HepG2 (cell line): ENCODE results near the gene MTTP. TPM values are rescaled to one million over a fixed set of nuclear protein-coding genes. Genes with fewer than 3 reads are reported as not detected.

ENCODE experiments used
- ATAC-seq: fragments of 200-7000 bp; cut with Tn5 transposase; 3 replicates; pipeline ENCODE4 v1.9.1; 2020; ENCODE audit warnings: mild to moderate bottlenecking, moderate library complexity
- BruUV-seq: library from RNA; stranded (reverse); fragments of 400-500 nt; replicated peaks from 2 replicates; lab custom pipeline; 2021; lab: Mats Ljungman, UMichigan
- CTCF ChIA-PET: fragments of 300-600 bp; formaldehyde crosslinking; extraction: SDS; loops from one replicate; lab custom pipeline; 2021; ENCODE audit warnings: low total read pairs, inconsistent platforms, low intra/inter-chr PET ratio; lab: Yijun Ruan, JAX
- POLR2A ChIA-PET: fragments of 350-600 bp; sonication (Branson Sonifier 250); formaldehyde crosslinking; loops from one replicate; lab custom pipeline; 2020; ENCODE audit warnings: antibody characterized with exemption, inconsistent platforms; lab: Yijun Ruan, JAX
- DNase-seq: peaks from one replicate; pipeline ENCODE4 v3.0.0-alpha.2; 2015; ENCODE audit warnings: low spot score
- FAIRE-seq: peaks from 3 replicates; lab custom pipeline; 2011; peaks lifted over from hg19 to GRCh38; lab: Jason Lieb, UNC
- H2AFZ ChIP-seq: one replicate; pipeline ENCODE4 v1.6.1; 2011; ENCODE audit warnings: low read length, inconsistent platforms
- H3K27ac ChIP-seq: fragments of 300-600 bp; 3 replicates; pipeline ENCODE4 v1.8.0; 2011; ENCODE audit warnings: mixed run types, mild to moderate bottlenecking, mixed read lengths, low read length, inconsistent platforms; ENCODE audit not compliant: insufficient read depth; ENCODE audit errors: extremely low read length
- H3K27me3 ChIP-seq, 2 experiments: fragments of 200-600 bp in 1 of 2; 2 replicates in 1 of 2; 3 replicates in 1 of 2; pipeline versions ENCODE4 v1.6.0 to v1.8.0; 2011; ENCODE audit warnings: low read length in 2 of 2, mild to moderate bottlenecking in 2 of 2, moderate library complexity in 2 of 2, inconsistent platforms in 1 of 2; ENCODE audit not compliant: insufficient read depth in 2 of 2, control insufficient read depth in 1 of 2
- H3K36me3 ChIP-seq, 2 experiments: fragments of 200-600 bp in 1 of 2; replicated peaks in 1 of 2; 2 replicates in 1 of 2; 3 replicates in 1 of 2; pipeline versions ENCODE4 v1.5.1 to v1.8.0; 2011; ENCODE audit warnings: low read length in 2 of 2, inconsistent platforms in 1 of 2; ENCODE audit not compliant: insufficient read depth in 2 of 2, control insufficient read depth in 1 of 2
- H3K4me1 ChIP-seq: 2 replicates; pipeline ENCODE4 v1.5.1; 2012; ENCODE audit warnings: low read length, inconsistent platforms; ENCODE audit not compliant: insufficient read depth
- H3K4me2 ChIP-seq: 2 replicates; pipeline ENCODE4 v1.6.0; 2011; ENCODE audit warnings: low read depth, low read length, inconsistent platforms
- H3K4me3 ChIP-seq, 3 experiments: fragments of 200-600 bp in 1 of 3; sonication (generic), shearing (Covaris generic) in 1 of 3; replicated peaks in 1 of 3; 2 replicates each; pipeline ENCODE4 v1.5.1; 2011 to 2016; ENCODE audit warnings: low read length in 3 of 3, inconsistent platforms in 2 of 3, low read depth in 2 of 3, mild to moderate bottlenecking in 2 of 3, control low read depth in 1 of 3, mixed read lengths in 1 of 3; ENCODE audit not compliant: insufficient read depth in 1 of 3
- H3K79me2 ChIP-seq: one replicate; pipeline ENCODE4 v1.6.1; 2011; ENCODE audit warnings: low read length, inconsistent platforms; ENCODE audit not compliant: insufficient read depth
- H3K9ac ChIP-seq: 2 replicates; pipeline ENCODE4 v1.6.0; 2011; ENCODE audit warnings: mild to moderate bottlenecking, low read depth, low read length, inconsistent platforms; ENCODE audit not compliant: insufficient read depth
- H3K9me3 ChIP-seq: 2 replicates; pipeline ENCODE4 v1.5.1; 2012; ENCODE audit warnings: mild to moderate bottlenecking, low read length
- H4K20me1 ChIP-seq: 2 replicates; pipeline ENCODE4 v1.6.0; 2011; ENCODE audit warnings: inconsistent platforms, mild to moderate bottlenecking, low read length, moderate library complexity; ENCODE audit not compliant: insufficient read depth
- AGO2 ChIP-seq: fragments of 200-400 bp; formaldehyde crosslinking; optimal IDR thresholded peaks from 2 replicates; pipeline ENCODE3; 2017; ENCODE audit warnings: mild to moderate bottlenecking, low read depth, low read length, moderate library complexity
- CENPX ChIP-seq: sonication (generic); formaldehyde crosslinking; IDR thresholded peaks from 2 replicates; pipeline ENCODE4 v1.9.0; 2021; ENCODE audit warnings: mild to moderate bottlenecking, missing genetic modification reagents, moderate library complexity
- DNMT1 ChIP-seq: sonication (generic); formaldehyde crosslinking; IDR thresholded peaks from 2 replicates; pipeline ENCODE4 v1.5.1; 2020; ENCODE audit warnings: mild to moderate bottlenecking, missing genetic modification reagents
- MAX ChIP-seq: IDR thresholded peaks from 2 replicates; pipeline ENCODE4 v1.6.1; 2012; ENCODE audit warnings: inconsistent platforms
- ONECUT2 ChIP-seq: sonication (generic); formaldehyde crosslinking; IDR thresholded peaks from 2 replicates; pipeline ENCODE4 v1.4.0; 2020; ENCODE audit warnings: missing genetic modification reagents
- SAFB2 ChIP-seq: sonication (generic); formaldehyde crosslinking; IDR thresholded peaks from 2 replicates; pipeline ENCODE4 v1.5.1; 2020; ENCODE audit warnings: missing genetic modification reagents, low read depth, mild to moderate bottlenecking, borderline replicate concordance
- TBL1XR1 ChIP-seq: fragments of 150-350 bp; IDR thresholded peaks from 2 replicates; pipeline ENCODE4 v1.6.1; 2014; ENCODE audit warnings: borderline replicate concordance, low read length; ENCODE audit not compliant: partially characterized antibody
- ZBTB7B ChIP-seq: sonication (generic); formaldehyde crosslinking; IDR thresholded peaks from 2 replicates; pipeline ENCODE4 v1.4.0; 2020; ENCODE audit warnings: missing genetic modification reagents
- ZEB1 ChIP-seq: IDR thresholded peaks from 2 replicates; pipeline ENCODE4 v1.6.1; 2012; ENCODE audit warnings: mild to moderate bottlenecking, low read depth, inconsistent platforms; ENCODE audit not compliant: insufficient replicate concordance
- ZNF296 ChIP-seq: sonication (generic); formaldehyde crosslinking; conservative IDR thresholded peaks from 2 replicates; pipeline ENCODE4 v1.5.0; 2020; ENCODE audit warnings: mild to moderate bottlenecking, missing genetic modification reagents
- ZNF30 ChIP-seq: sonication (generic); formaldehyde crosslinking; IDR thresholded peaks from 2 replicates; pipeline ENCODE4 v1.5.0; 2020; ENCODE audit warnings: mild to moderate bottlenecking, missing genetic modification reagents
- ZNF503 ChIP-seq: sonication (generic); formaldehyde crosslinking; IDR thresholded peaks from 2 replicates; pipeline ENCODE4 v1.4.0; 2020; ENCODE audit warnings: missing genetic modification reagents
- ZNF639 ChIP-seq: conservative IDR thresholded peaks from 2 replicates; pipeline ENCODE4 v1.6.1; 2018; ENCODE audit warnings: missing genetic modification reagents
- ZNF75D ChIP-seq: sonication (generic); formaldehyde crosslinking; IDR thresholded peaks from 2 replicates; pipeline ENCODE4 v1.8.1; 2023; ENCODE audit warnings: missing genetic modification reagents, mild to moderate bottlenecking, borderline replicate concordance
- ZNF891 ChIP-seq: sonication (generic); formaldehyde crosslinking; IDR thresholded peaks from 2 replicates; pipeline ENCODE4 v1.5.0; 2020; ENCODE audit warnings: mild to moderate bottlenecking, missing genetic modification reagents
- ZZZ3 ChIP-seq: sonication (generic); formaldehyde crosslinking; IDR thresholded peaks from 2 replicates; pipeline ENCODE4 v1.4.0; 2020; ENCODE audit warnings: missing genetic modification reagents, mild to moderate bottlenecking, borderline replicate concordance
- WGBS: methylation state at CpG from one replicate; pipeline ENCODE4 v1.1.6; 2017; ENCODE audit warnings: low lambda C conversion rate; 5-methylcytosine and 5-hydroxymethylcytosine counted together
- in situ Hi-C: cut with HindIII; loops from 2 replicates; pipeline ENCODE4 v1.10.0; 2017; ENCODE audit warnings: low pct_unique_long_range_greater_than_20kb; ENCODE audit not compliant: extremely low pct_ligation_motif_present
- intact Hi-C: fragments of 100-400 bp; cut with micrococcal nuclease; formaldehyde crosslinking; loops from one replicate; pipeline ENCODE4 v1.10.0; 2022; ENCODE audit not compliant: unreplicated experiment
- polyA plus RNA-seq, 8 experiments: library from polyadenylated mRNA; depleted of rRNA in 3 of 8; stranded (reverse) in 7 of 8; unstranded in 1 of 8; fragments of >200 nt; fragmentation: Illumina TruSeq in 4 of 8; extraction: Trizol in 4 of 8; gene quantifications; 2 replicates each; pipeline versions ENCODE4 v1.2.1 to v1.2.3, GENCODE V29; 2011 to 2016; ENCODE audit warnings: low read depth in 4 of 8, missing spikeins in 1 of 8, mixed read lengths in 1 of 8; ENCODE audit not compliant: insufficient read depth in 1 of 8
- total RNA-seq, 5 experiments: library from RNA; depleted of rRNA; stranded (reverse); fragments of >200 nt; fragmentation: Illumina TruSeq; extraction: Trizol; gene quantifications; 2 replicates each; pipeline ENCODE4 v1.2.3, GENCODE V29; 2016; ENCODE audit warnings: low read depth in 1 of 5
- TF ChIP-seq, protein P1 (sequence below): sonication (generic); formaldehyde crosslinking; IDR thresholded peaks from 2 replicates; pipeline ENCODE4 v1.4.0; 2020; ENCODE audit warnings: mild to moderate bottlenecking, missing genetic modification reagents

MTTP gene
- total and polyA plus RNA-seq, 2 of the 13 experiments (the other 11 are each of a cell fraction or from before 2014, with no cell fraction given), result 84.7 to 102 TPM

DNA sequence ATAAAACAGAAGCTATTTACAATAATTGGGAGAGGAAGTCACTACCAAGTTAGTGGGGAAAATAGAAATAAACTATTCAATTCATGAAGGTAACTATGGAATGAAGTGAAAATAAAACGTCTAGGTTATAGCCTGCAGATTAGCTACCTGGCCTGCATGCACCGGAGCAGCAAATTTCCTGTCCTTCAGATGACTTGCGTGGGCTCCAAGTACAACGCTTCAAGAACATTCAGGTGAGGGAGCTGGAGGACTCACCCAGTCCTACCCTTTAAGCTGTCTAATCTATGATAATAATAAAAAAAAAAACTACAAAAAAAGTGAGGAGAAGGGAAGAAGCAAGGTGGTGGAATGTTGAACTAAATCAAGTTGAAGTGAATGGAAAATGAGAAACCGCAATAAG, 69.8 kb downstream of the MTTP start (continued):
- TF ChIP-seq ZEB1 (no peak), AGO2 (no peak), ZZZ3 (CRISPR knock-in tag) (no peak), ZNF891 (no peak), ZNF503 (CRISPR knock-in tag) (no peak), ONECUT2 (no peak), TBL1XR1 (no peak), DNMT1 (no peak), CENPX (CRISPR knock-in tag) (no peak)
- TF ChIP-seq, protein P1, sequence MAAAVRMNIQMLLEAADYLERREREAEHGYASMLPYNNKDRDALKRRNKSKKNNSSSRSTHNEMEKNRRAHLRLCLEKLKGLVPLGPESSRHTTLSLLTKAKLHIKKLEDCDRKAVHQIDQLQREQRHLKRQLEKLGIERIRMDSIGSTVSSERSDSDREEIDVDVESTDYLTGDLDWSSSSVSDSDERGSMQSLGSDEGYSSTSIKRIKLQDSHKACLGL (CRISPR knock-in tag), result no peak

- ATAC-seq (no peak), FAIRE-seq (no peak), DNase-seq (no peak)
- no TSS peak for BruUV-seq
- no peak overlapping the region for H3K27ac ChIP-seq
- TF ChIP-seq MAX, result no peak
- TF ChIP-seq ZNF639 (CRISPR knock-in tag), result no peak
- no peak for TF ChIP-seq ZNF296
- TF ChIP-seq ZNF30 (CRISPR knock-in tag), result no peak
- TF ChIP-seq ZBTB7B (CRISPR knock-in tag), result no peak
- no peak for TF ChIP-seq ZNF75D (CRISPR knock-in tag)
- no peak for TF ChIP-seq SAFB2 (CRISPR knock-in tag)
- intact Hi-C loops, result no loop called here
- peaks cover 0 to 17% of the 10 kb centered on the region in 2 experiments; a peak in 4 of 5 replicates for H3K27me3 ChIP-seq
- no peaks in the 10 kb centered on the region for H3K36me3 ChIP-seq
- no peak overlapping the region for H3K4me3 ChIP-seq
- in situ Hi-C loops, result no loop called here
- POLR2A ChIA-PET, result no interaction called here
- no peaks in the 10 kb centered on the region for H3K79me2 ChIP-seq
- no peak overlapping the region for H3K9ac ChIP-seq
- H3K9me3 ChIP-seq, result no peaks in the 10 kb centered on the region
- no peak overlapping the region for H2AFZ ChIP-seq
- H4K20me1 ChIP-seq, result no peaks in the 10 kb centered on the region
- CTCF ChIA-PET, result no interaction called here
- no peaks in the 10 kb centered on the region for H3K4me1 ChIP-seq
- WGBS, result 85% methylated on average over 1 of the region's 1 CpG
- H3K4me2 ChIP-seq, result no peak overlapping the region
Observed at GRCh38 chr4:99645036-99645435, 70.4 kb downstream of the MTTP start.
